Vagina (tissue), 2 donors: Measurements from ENCODE around the gene MGA. TPM values are rescaled to one million over a fixed set of nuclear protein-coding genes. Genes with fewer than 3 reads are reported as not detected.

Experiments used
- DNase-seq, 2 donors: peaks; one replicate each; pipeline ENCODE4 v3.0.0-alpha.2; 2017; ENCODE audit errors: extremely low spot score in 2 of 2
- H3K27ac ChIP-seq: fragments of 200-600 bp; sonication (generic); one replicate; pipeline ENCODE4 v1.5.1; 2019
- H3K27me3 ChIP-seq: fragments of 200-600 bp; sonication (generic); one replicate; pipeline ENCODE4 v1.5.1; 2019
- H3K36me3 ChIP-seq, 2 donors: fragments of 200-600 bp; sonication (generic); one replicate each; pipeline ENCODE4 v1.5.1; 2017 to 2019
- H3K4me1 ChIP-seq: fragments of 200-600 bp; sonication (generic); one replicate; pipeline ENCODE4 v1.5.1; 2019
- H3K4me3 ChIP-seq, 2 donors: fragments of 200-600 bp; sonication (generic); 1 replicate in 1 of 2; 2 replicates in 1 of 2; pipeline ENCODE4 v1.5.1; 2016 to 2019
- H3K9me3 ChIP-seq: fragments of 200-600 bp; sonication (generic); one replicate; pipeline ENCODE4 v1.5.1; 2019
- POLR2A ChIP-seq, 2 donors: fragments of 450-650 bp; IDR thresholded peaks; one replicate each; pipeline ENCODE4 v1.6.1; 2017; ENCODE audit warnings: antibody characterized with exemption in 2 of 2, mild to moderate bottlenecking in 2 of 2, moderate library complexity in 2 of 2
- POLR2AphosphoS5 ChIP-seq, 2 donors: sonication (generic); formaldehyde crosslinking; IDR thresholded peaks; one replicate each; pipeline ENCODE4 v1.9.0; 2017; ENCODE audit warnings: antibody characterized with exemption in 2 of 2, mild to moderate bottlenecking in 2 of 2, low read depth in 1 of 2; ENCODE audit not compliant: insufficient read depth in 1 of 2
- intact Hi-C: fragments of 100-400 bp; cut with DNase I; formaldehyde crosslinking; loops from one replicate; pipeline ENCODE4 v1.15.1; 2023
- total RNA-seq: library from RNA; depleted of rRNA; stranded (reverse); fragments of >200 nt; gene quantifications from one replicate; pipeline ENCODE4 v1.2.3, GENCODE V29; 2016
- TF ChIP-seq, protein P1 (sequence below), 3 experiments: fragments of 450-650 bp in 2 of 3; fragments of 200-600 bp in 1 of 3; sonication (generic) in 1 of 3; IDR thresholded peaks; one replicate each; pipeline ENCODE4 v1.5.1; 2017 to 2019; ENCODE audit warnings: antibody characterized with exemption in 3 of 3, mild to moderate bottlenecking in 2 of 3, moderate library complexity in 2 of 3

The MGA gene
- total RNA-seq, 1 donor from 2014 or later: 44.2 TPM

DNA sequence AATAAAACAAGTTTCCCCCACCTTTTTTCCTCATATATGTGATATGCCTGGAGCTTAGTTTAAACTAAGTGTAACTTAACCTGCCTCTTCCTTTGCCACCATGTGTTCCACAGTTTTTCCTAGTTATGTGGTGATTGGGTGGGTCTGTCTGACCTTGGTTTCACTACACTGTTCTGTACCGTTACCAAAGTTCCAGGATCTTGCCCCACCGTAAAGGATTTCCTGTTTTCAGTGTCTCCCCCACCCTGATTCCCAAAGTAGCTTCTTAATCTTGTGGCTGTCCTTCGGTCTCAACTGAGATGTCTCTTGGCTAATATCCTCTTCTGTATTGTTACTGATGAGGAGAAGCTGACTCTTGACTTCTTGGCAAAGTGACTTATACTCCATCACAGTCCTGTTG lies 6.4 kb upstream of the MGA start:
- H3K9me3 ChIP-seq: no peaks in the 10 kb centered on the region
- no peak overlapping the region for H3K27ac ChIP-seq
- TF ChIP-seq, protein P1, sequence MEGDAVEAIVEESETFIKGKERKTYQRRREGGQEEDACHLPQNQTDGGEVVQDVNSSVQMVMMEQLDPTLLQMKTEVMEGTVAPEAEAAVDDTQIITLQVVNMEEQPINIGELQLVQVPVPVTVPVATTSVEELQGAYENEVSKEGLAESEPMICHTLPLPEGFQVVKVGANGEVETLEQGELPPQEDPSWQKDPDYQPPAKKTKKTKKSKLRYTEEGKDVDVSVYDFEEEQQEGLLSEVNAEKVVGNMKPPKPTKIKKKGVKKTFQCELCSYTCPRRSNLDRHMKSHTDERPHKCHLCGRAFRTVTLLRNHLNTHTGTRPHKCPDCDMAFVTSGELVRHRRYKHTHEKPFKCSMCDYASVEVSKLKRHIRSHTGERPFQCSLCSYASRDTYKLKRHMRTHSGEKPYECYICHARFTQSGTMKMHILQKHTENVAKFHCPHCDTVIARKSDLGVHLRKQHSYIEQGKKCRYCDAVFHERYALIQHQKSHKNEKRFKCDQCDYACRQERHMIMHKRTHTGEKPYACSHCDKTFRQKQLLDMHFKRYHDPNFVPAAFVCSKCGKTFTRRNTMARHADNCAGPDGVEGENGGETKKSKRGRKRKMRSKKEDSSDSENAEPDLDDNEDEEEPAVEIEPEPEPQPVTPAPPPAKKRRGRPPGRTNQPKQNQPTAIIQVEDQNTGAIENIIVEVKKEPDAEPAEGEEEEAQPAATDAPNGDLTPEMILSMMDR (IDR thresholded peaks at IDR 0.05): no peak
- TF ChIP-seq POLR2AphosphoS5 (IDR thresholded peaks at IDR 0.05; ENCODE audit: insufficient read depth in 1 of 2, low read depth in 1 of 2) (no peak), POLR2A (IDR thresholded peaks at IDR 0.05) (no peak)
- no peaks in the 10 kb centered on the region for H3K4me1 ChIP-seq
- no peak overlapping the region for H3K4me3 ChIP-seq
- intact Hi-C loops: no loop called here
- H3K36me3 ChIP-seq: no peaks in the 10 kb centered on the region
- no peaks in the 10 kb centered on the region for H3K27me3 ChIP-seq
- DNase-seq: no peak

GRCh38 chr15:41655716-41656115 lies 4.5 kb upstream of the MGA start:
- no peak overlapping the region for H3K27ac ChIP-seq
- H3K36me3 ChIP-seq: no peaks in the 10 kb centered on the region
- no peaks in the 10 kb centered on the region for H3K27me3 ChIP-seq
- no peaks in the 10 kb centered on the region for H3K9me3 ChIP-seq
- TF ChIP-seq POLR2A (IDR thresholded peaks at IDR 0.05): no peak
- TF ChIP-seq, protein P1 (IDR thresholded peaks at IDR 0.05): no peak
- TF ChIP-seq POLR2AphosphoS5 (IDR thresholded peaks at IDR 0.05; ENCODE audit: insufficient read depth in 1 of 2, low read depth in 1 of 2): no peak
- no peak for DNase-seq
- intact Hi-C loops: no loop called here
- peaks cover 7% of the 10 kb centered on the region for H3K4me1 ChIP-seq
- H3K4me3 ChIP-seq: no peak overlapping the region

DNA sequence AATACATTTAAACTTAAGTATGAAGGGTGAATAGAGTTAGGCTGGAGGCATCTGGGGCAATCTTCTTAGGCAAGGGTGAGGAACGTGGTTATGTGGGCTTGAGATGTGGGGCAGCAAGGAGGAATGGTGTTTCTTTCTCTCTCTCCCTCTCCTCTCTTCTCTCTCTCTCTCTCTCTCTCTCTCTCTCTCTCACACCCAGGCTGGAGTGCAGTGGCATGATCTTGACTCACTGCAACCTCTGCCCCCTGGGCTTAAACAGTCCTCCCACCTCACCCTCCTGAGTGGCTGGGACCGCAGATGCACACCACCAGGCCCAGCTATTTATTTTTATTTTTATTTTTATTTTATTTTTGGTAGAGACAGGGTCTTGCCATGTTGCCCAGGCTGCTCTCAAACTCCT lies 4.0 kb upstream of the MGA start:
- intact Hi-C loops: no loop called here
- no peaks in the 10 kb centered on the region for H3K36me3 ChIP-seq
- TF ChIP-seq POLR2AphosphoS5 (IDR thresholded peaks at IDR 0.05; ENCODE audit: insufficient read depth in 1 of 2, low read depth in 1 of 2) (no peak), POLR2A (IDR thresholded peaks at IDR 0.05) (no peak)
- TF ChIP-seq, protein P1 (IDR thresholded peaks at IDR 0.05): no peak

GRCh38 chr15:41658689-41659088 lies 1.5 kb upstream of the MGA start:
- Histone ChIP-seq H3K27me3 (no peaks in the 10 kb centered on the region), H3K4me3 (no peak overlapping the region), H3K36me3 (no peaks in the 10 kb centered on the region), H3K27ac (no peak overlapping the region), H3K4me1 (peaks cover 24% of the 10 kb centered on the region), H3K9me3 (no peaks in the 10 kb centered on the region)
- no peak for DNase-seq
- TF ChIP-seq, protein P1 (IDR thresholded peaks at IDR 0.05): no peak
- no peak for TF ChIP-seq POLR2A (IDR thresholded peaks at IDR 0.05)
- TF ChIP-seq POLR2AphosphoS5 (IDR thresholded peaks at IDR 0.05; ENCODE audit: insufficient read depth in 1 of 2, low read depth in 1 of 2): no peak
- intact Hi-C loops: no loop called here

More for the DNA sequence above, 4.0 kb upstream of the MGA start:
- H3K27me3 ChIP-seq: no peaks in the 10 kb centered on the region
- peaks cover 12% of the 10 kb centered on the region for H3K4me1 ChIP-seq
- no peak for DNase-seq
- H3K4me3 ChIP-seq: no peak overlapping the region
- H3K27ac ChIP-seq: no peak overlapping the region
- H3K9me3 ChIP-seq: no peaks in the 10 kb centered on the region

GRCh38 chr15:41659190-41659589 lies 1.0 kb upstream of the MGA start:
- H3K36me3 ChIP-seq: no peaks in the 10 kb centered on the region
- TF ChIP-seq POLR2AphosphoS5 (IDR thresholded peaks at IDR 0.05; ENCODE audit: insufficient read depth in 1 of 2, low read depth in 1 of 2) (no peak), POLR2A (IDR thresholded peaks at IDR 0.05) (no peak)
- TF ChIP-seq, protein P1 (IDR thresholded peaks at IDR 0.05): no peak
- H3K27ac ChIP-seq: no peak overlapping the region
- peaks cover 24% of the 10 kb centered on the region for H3K4me1 ChIP-seq
- no peaks in the 10 kb centered on the region for H3K9me3 ChIP-seq
- intact Hi-C loops: no loop called here
- H3K4me3 ChIP-seq: no peak overlapping the region
- no peaks in the 10 kb centered on the region for H3K27me3 ChIP-seq
- no peak for DNase-seq
